ENCODE measurements around the gene HAND2.

Gene HAND2

GRCh38 chr4:173478913-173479283 is 51.1 kb downstream of the HAND2 start:
- DNase-seq, result no peak

GRCh38 chr4:173478201-173478912 is 51.7 kb downstream of the HAND2 start:
- no peak for DNase-seq

- no peak for DNase-seq
Observed at GRCh38 chr4:173477016-173477415, 53.0 kb downstream of the HAND2 start.

Measured in amygdala (tissue), 56 donors.